Colonic mucosa (tissue), 4 donors: Measurements from ENCODE around the gene OLFM3. TPM values are rescaled to one million over a fixed set of nuclear protein-coding genes. Genes with fewer than 3 reads are reported as not detected.

ENCODE experiments used
- DNase-seq: peaks from one replicate; pipeline ENCODE4 v3.0.0-alpha.2; 2020
- H3K27ac ChIP-seq: fragments of 200-600 bp; one replicate; pipeline ENCODE4 v1.8.0; 2021
- H3K27me3 ChIP-seq: fragments of 200-600 bp; one replicate; pipeline ENCODE4 v1.8.0; 2021
- H3K36me3 ChIP-seq: fragments of 200-600 bp; one replicate; pipeline ENCODE4 v1.8.0; 2021
- H3K4me1 ChIP-seq: fragments of 200-600 bp; one replicate; pipeline ENCODE4 v1.8.0; 2021; ENCODE audit warnings: mild to moderate bottlenecking
- H3K4me3 ChIP-seq: fragments of 200-600 bp; one replicate; pipeline ENCODE4 v1.8.0; 2021
- H3K9ac ChIP-seq, 2 donors: one replicate each; pipeline ENCODE4 v1.7.0; 2013; ENCODE audit warnings: control low read depth in 2 of 2, low read depth in 2 of 2, low read length in 2 of 2
- H3K9me3 ChIP-seq: fragments of 200-600 bp; one replicate; pipeline ENCODE4 v1.8.0; 2021
- CTCF ChIP-seq: fragments of 200-600 bp; IDR thresholded peaks from one replicate; pipeline ENCODE4 v1.8.0; 2022; ENCODE audit warnings: antibody characterized with exemption, mild to moderate bottlenecking
- intact Hi-C: fragments of 100-400 bp; cut with DNase I; formaldehyde crosslinking; loops from one replicate; pipeline ENCODE4 v1.14.1; 2022
- total RNA-seq, 2 donors: library from RNA; stranded (reverse); fragmentation: NEBNext Ultra II Directional in 1 of 2; extraction: Animal tissue kit (Norgen Biotek cat#: 25700) in 1 of 2; gene quantifications; one replicate each; pipeline ENCODE4 v1.2.1, GENCODE V29; 2021
- donor health status: healthy.
- donor health status: DM: no; HTN: no; CAD: no.
- donor health status: DM: no; HTN: no; CAD: no.

Gene OLFM3
- total RNA-seq, 2 donors from 2014 or later = 0.37 TPM; not detected in 1

GRCh38 chr1:101967871-101968270, 28.9 kb downstream of the OLFM3 start:
- TF ChIP-seq CTCF = no peak
- no peaks in the 10 kb centered on the region for H3K27me3 ChIP-seq
- no peak overlapping the region for H3K9ac ChIP-seq
- no peaks in the 10 kb centered on the region for H3K9me3 ChIP-seq
- no peak for DNase-seq
- H3K36me3 ChIP-seq = no peaks in the 10 kb centered on the region
- no peaks in the 10 kb centered on the region for H3K4me1 ChIP-seq
- no peak overlapping the region for H3K27ac ChIP-seq
- no peak overlapping the region for H3K4me3 ChIP-seq
- intact Hi-C loops = no loop called here

GRCh38 chr1:101965341-101965740, 31.4 kb downstream of the OLFM3 start:
- no peak overlapping the region for H3K9ac ChIP-seq
- no peaks in the 10 kb centered on the region for H3K36me3 ChIP-seq
- no peaks in the 10 kb centered on the region for H3K9me3 ChIP-seq
- H3K27ac ChIP-seq = no peak overlapping the region
- H3K4me1 ChIP-seq = no peaks in the 10 kb centered on the region
- H3K27me3 ChIP-seq = no peaks in the 10 kb centered on the region
- intact Hi-C loops = no loop called here
- H3K4me3 ChIP-seq = no peak overlapping the region
- DNase-seq = no peak
- TF ChIP-seq CTCF = no peak

GRCh38 chr1:101964708-101965107, 32.0 kb downstream of the OLFM3 start:
- Histone ChIP-seq H3K27ac (no peak overlapping the region), H3K36me3 (no peaks in the 10 kb centered on the region), H3K9ac (no peak overlapping the region), H3K27me3 (no peaks in the 10 kb centered on the region), H3K4me1 (no peaks in the 10 kb centered on the region), H3K4me3 (no peak overlapping the region), H3K9me3 (no peaks in the 10 kb centered on the region)
- intact Hi-C loops = no loop called here
- TF ChIP-seq CTCF = no peak
- DNase-seq = no peak

- Histone ChIP-seq H3K27ac (no peak overlapping the region), H3K27me3 (no peaks in the 10 kb centered on the region), H3K9me3 (no peaks in the 10 kb centered on the region), H3K4me1 (no peaks in the 10 kb centered on the region), H3K36me3 (no peaks in the 10 kb centered on the region), H3K9ac (no peak overlapping the region), H3K4me3 (no peak overlapping the region)
- no peak for DNase-seq
- intact Hi-C loops = no loop called here
- TF ChIP-seq CTCF = no peak
These were observed 36.6 kb downstream of the OLFM3 start for GRCh38 chr1:101960142-101960541.

GRCh38 chr1:101959456-101959855, 37.3 kb downstream of the OLFM3 start:
- intact Hi-C loops = no loop called here
- Histone ChIP-seq H3K4me3 (no peak overlapping the region), H3K4me1 (no peaks in the 10 kb centered on the region), H3K27me3 (no peaks in the 10 kb centered on the region), H3K9me3 (no peaks in the 10 kb centered on the region), H3K36me3 (no peaks in the 10 kb centered on the region), H3K9ac (no peak overlapping the region), H3K27ac (no peak overlapping the region)
- no peak for DNase-seq
- TF ChIP-seq CTCF = no peak

GRCh38 chr1:101957771-101958170, 39.0 kb downstream of the OLFM3 start:
- no peak for DNase-seq
- no peaks in the 10 kb centered on the region for H3K36me3 ChIP-seq
- H3K4me3 ChIP-seq = no peak overlapping the region
- H3K4me1 ChIP-seq = no peaks in the 10 kb centered on the region
- no peak overlapping the region for H3K27ac ChIP-seq
- H3K9ac ChIP-seq = no peak overlapping the region
- no peak for TF ChIP-seq CTCF
- intact Hi-C loops = no loop called here
- no peaks in the 10 kb centered on the region for H3K27me3 ChIP-seq
- H3K9me3 ChIP-seq = no peaks in the 10 kb centered on the region
